Measurements from ENCODE around the gene LIPE. TPM values are rescaled to one million over a fixed set of nuclear protein-coding genes. Genes with fewer than 3 reads are reported as not detected.

Gene LIPE
- total RNA-seq, 1 donor from 2014 or later: 8.4 TPM

GRCh38 chr19:42471554-42472249 lies 44.5 kb upstream of the LIPE start:
- Mint-ChIP-seq H3K9me3 (ENCODE audit: unreplicated experiment) (no peaks in the 10 kb centered on the region), H3K27ac (ENCODE audit: unreplicated experiment) (no peak overlapping the region), H3K4me3 (ENCODE audit: unreplicated experiment) (no peak overlapping the region), H3K36me3 (ENCODE audit: unreplicated experiment) (no peaks in the 10 kb centered on the region), H3K27me3 (ENCODE audit: unreplicated experiment) (peaks cover 5% of the 10 kb centered on the region), H3K4me1 (ENCODE audit: unreplicated experiment) (peaks cover 18% of the 10 kb centered on the region)
- TF ChIP-seq CTCF (IDR thresholded peaks at IDR 0.05): no peak
- DNase-seq (ENCODE audit: extremely low spot score, unreplicated experiment): no peak

- no peak for DNase-seq (ENCODE audit: extremely low spot score, unreplicated experiment)
- Mint-ChIP-seq H3K4me3 (ENCODE audit: unreplicated experiment) (no peak overlapping the region), H3K4me1 (ENCODE audit: unreplicated experiment) (peaks cover 29% of the 10 kb centered on the region), H3K36me3 (ENCODE audit: unreplicated experiment) (no peaks in the 10 kb centered on the region), H3K27me3 (ENCODE audit: unreplicated experiment) (peaks cover 2% of the 10 kb centered on the region), H3K9me3 (ENCODE audit: unreplicated experiment) (no peaks in the 10 kb centered on the region), H3K27ac (ENCODE audit: unreplicated experiment) (no peak overlapping the region)
- no peak for TF ChIP-seq CTCF (IDR thresholded peaks at IDR 0.05)
Measured at GRCh38 chr19:42469311-42470235, 42.4 kb upstream of the LIPE start.

- no peaks in the 10 kb centered on the region for H3K9me3 Mint-ChIP-seq (ENCODE audit: unreplicated experiment)
- H3K4me3 Mint-ChIP-seq (ENCODE audit: unreplicated experiment): no peak overlapping the region
- TF ChIP-seq CTCF (IDR thresholded peaks at IDR 0.05): no peak
Measured at GRCh38 chr19:42468273-42468796, 41.1 kb upstream of the LIPE start.

GRCh38 chr19:42467183-42467760 lies 40.1 kb upstream of the LIPE start:
- H3K4me3 Mint-ChIP-seq (ENCODE audit: unreplicated experiment): no peak overlapping the region
- H3K27ac Mint-ChIP-seq (ENCODE audit: unreplicated experiment): peak overlapping the region; percentile 33
- TF ChIP-seq CTCF (IDR thresholded peaks at IDR 0.05): no peak
- no peaks in the 10 kb centered on the region for H3K36me3 Mint-ChIP-seq (ENCODE audit: unreplicated experiment)
- no peak for DNase-seq (ENCODE audit: extremely low spot score, unreplicated experiment)
- peaks cover 29% of the 10 kb centered on the region for H3K4me1 Mint-ChIP-seq (ENCODE audit: unreplicated experiment)
- H3K27me3 Mint-ChIP-seq (ENCODE audit: unreplicated experiment): no peaks in the 10 kb centered on the region
- no peaks in the 10 kb centered on the region for H3K9me3 Mint-ChIP-seq (ENCODE audit: unreplicated experiment)

More at GRCh38 chr19:42468273-42468796, 41.1 kb upstream of the LIPE start:
- H3K4me1 Mint-ChIP-seq (ENCODE audit: unreplicated experiment): peaks cover 29% of the 10 kb centered on the region
- H3K27me3 Mint-ChIP-seq (ENCODE audit: unreplicated experiment): no peaks in the 10 kb centered on the region
- DNase-seq (ENCODE audit: extremely low spot score, unreplicated experiment): no peak
- no peaks in the 10 kb centered on the region for H3K36me3 Mint-ChIP-seq (ENCODE audit: unreplicated experiment)
- no peak overlapping the region for H3K27ac Mint-ChIP-seq (ENCODE audit: unreplicated experiment)

All from osteocyte (in vitro differentiated cells).